DMS114 treated with DMSO at 0.1 percent for 48 hours (cell line): ENCODE measurements around the gene DCAF6.

Experiments used
- DNase-seq: peaks from one replicate; lab custom pipeline; 2025; ENCODE audit not compliant: unreplicated experiment; lab: John Stamatoyannopoulos, UW

Gene DCAF6

GRCh38 chr1:167964646-167965045 lies 28.2 kb downstream of the DCAF6 start:
- no peak for DNase-seq

GRCh38 chr1:167966050-167966449 lies 29.6 kb downstream of the DCAF6 start:
- no peak for DNase-seq

GRCh38 chr1:167968569-167968968 lies 32.1 kb downstream of the DCAF6 start:
- no peak for DNase-seq

- no peak for DNase-seq
Measured at GRCh38 chr1:167973832-167974231, 37.3 kb downstream of the DCAF6 start.

GRCh38 chr1:167974698-167975097 lies 38.2 kb downstream of the DCAF6 start:
- no peak for DNase-seq

- no peak for DNase-seq
Measured at GRCh38 chr1:167977245-167977644, 40.8 kb downstream of the DCAF6 start.

- DNase-seq, result no peak
Measured at GRCh38 chr1:167981933-167982332, 45.5 kb downstream of the DCAF6 start.

GRCh38 chr1:167983797-167984420 lies 47.4 kb downstream of the DCAF6 start:
- no peak for DNase-seq

- no peak for DNase-seq
Measured at GRCh38 chr1:167984886-167985489, 48.5 kb downstream of the DCAF6 start.

- no peak for DNase-seq
Measured at GRCh38 chr1:167987174-167987573, 50.7 kb downstream of the DCAF6 start.

GRCh38 chr1:167991546-167991945 lies 55.1 kb downstream of the DCAF6 start:
- no peak for DNase-seq

GRCh38 chr1:167993720-167994119 lies 57.2 kb downstream of the DCAF6 start:
- no peak for DNase-seq

- DNase-seq, result no peak
Measured at GRCh38 chr1:167994560-167994959, 58.1 kb downstream of the DCAF6 start.

- no peak for DNase-seq
Measured at GRCh38 chr1:167995038-167995437, 58.6 kb downstream of the DCAF6 start.

- DNase-seq, result no peak
Measured at GRCh38 chr1:167996266-167996665, 59.8 kb downstream of the DCAF6 start.

GRCh38 chr1:167997037-167997575 lies 60.6 kb downstream of the DCAF6 start:
- DNase-seq, result no peak

- DNase-seq, result no peak
Measured at GRCh38 chr1:167999877-168000276, 63.4 kb downstream of the DCAF6 start.

GRCh38 chr1:168000656-168001055 lies 64.2 kb downstream of the DCAF6 start:
- DNase-seq, result no peak

GRCh38 chr1:168001213-168001612 lies 64.7 kb downstream of the DCAF6 start:
- DNase-seq, result no peak

- no peak for DNase-seq
Measured at GRCh38 chr1:168004531-168004930, 68.0 kb downstream of the DCAF6 start.

GRCh38 chr1:168005529-168005928 lies 69.0 kb downstream of the DCAF6 start:
- no peak for DNase-seq

GRCh38 chr1:168007691-168008090 lies 71.2 kb downstream of the DCAF6 start:
- DNase-seq, result no peak

- no peak for DNase-seq
Measured at GRCh38 chr1:168008595-168008994, 72.1 kb downstream of the DCAF6 start.
